ENCODE results near the gene EDA. TPM values are rescaled to one million over a fixed set of nuclear protein-coding genes. Genes with fewer than 3 reads are reported as not detected.

The EDA gene
- 0.50 and 0.53 TPM in 2 replicates for polyA plus RNA-seq (2013)

GRCh38 chrX:69615779-69616456, at the start of gene EDA:
Gene EDA (plus strand): TSS chrX:69616113.
- Histone ChIP-seq H3K4me1 (ENCODE audit: control insufficient read depth in 1 of 2, insufficient read depth in 2 of 2, low read length in 2 of 2) (peaks cover 0 to 5% of the 10 kb centered on the region in 2 experiments), H3K4me2 (ENCODE audit: low read length) (peak within 1 kb of the TSS; percentile 88), H3K23ac (ENCODE audit: low read length) (no peak within 1 kb of the TSS), H3K4ac (ENCODE audit: low read depth, low read length) (no peak within 1 kb of the TSS), H4K8ac (ENCODE audit: low read depth, low read length) (peak within 1 kb of the TSS; percentile 38), H2BK120ac (ENCODE audit: insufficient read depth, low read length, poor library complexity) (no peak within 1 kb of the TSS), H4K91ac (ENCODE audit: low read depth, low read length) (no peak within 1 kb of the TSS), H3K14ac (ENCODE audit: low read length) (peak within 1 kb of the TSS; percentile 4), H3K9ac (ENCODE audit: low read length) (no peak within 1 kb of the TSS), H2BK5ac (ENCODE audit: low read depth, low read length, poor library complexity) (no peak within 1 kb of the TSS), H2AFZ (ENCODE audit: insufficient read depth, low read length, poor library complexity) (peak within 1 kb of the TSS; percentile 63), H2AK5ac (ENCODE audit: low read length) (no peak within 1 kb of the TSS), H2BK12ac (ENCODE audit: low read length) (no peak within 1 kb of the TSS), H3K79me2 (ENCODE audit: control insufficient read depth, insufficient read depth, low read length, poor library complexity) (no peaks in the 10 kb centered on the region), H3K18ac (ENCODE audit: low read length) (no peak within 1 kb of the TSS), H3K79me1 (ENCODE audit: low read length) (peaks cover 2% of the 10 kb centered on the region), H3K36me3 (ENCODE audit: control insufficient read depth in 1 of 2, insufficient read depth in 2 of 2, low read length in 2 of 2) (no peaks in the 10 kb centered on the region), H3K27me3 (ENCODE audit: insufficient read depth, low read length) (no peaks in the 10 kb centered on the region), H3K4me3 (ENCODE audit: low read depth, low read length) (peak within 1 kb of the TSS; percentile 80), H3K27ac (ENCODE audit: low read depth, low read length) (no peak within 1 kb of the TSS), H4K12ac (ENCODE audit: low read depth, low read length) (no peak within 1 kb of the TSS), H3K9me3 (ENCODE audit: insufficient read depth, low read depth, low read length) (no peaks in the 10 kb centered on the region)
- no CpG with 5 or more reads among the region's 56 CpGs for WGBS (ENCODE audit: extremely low coverage, insufficient coverage, insufficient read length)
- peak; percentile 71 to 76 for DNase-seq

GRCh38 chrX:69568828-69569227, 47.1 kb upstream of the EDA start:
- H3K4me3 ChIP-seq (ENCODE audit: low read depth, low read length) = no peak overlapping the region
- H3K18ac ChIP-seq (ENCODE audit: low read length) = no peak overlapping the region
- H3K79me2 ChIP-seq (ENCODE audit: control insufficient read depth, insufficient read depth, low read length, poor library complexity) = no peaks in the 10 kb centered on the region
- no peak overlapping the region for H3K14ac ChIP-seq (ENCODE audit: low read length)
- no peak overlapping the region for H3K9ac ChIP-seq (ENCODE audit: low read length)
- H3K4me2 ChIP-seq (ENCODE audit: low read length) = no peak overlapping the region
- no peak overlapping the region for H2BK120ac ChIP-seq (ENCODE audit: insufficient read depth, low read length, poor library complexity)
- H3K23ac ChIP-seq (ENCODE audit: low read length) = no peak overlapping the region
- no CpG with 5 or more reads among the region's 3 CpGs for WGBS (ENCODE audit: extremely low coverage, insufficient coverage, insufficient read length)
- H4K91ac ChIP-seq (ENCODE audit: low read depth, low read length) = no peak overlapping the region
- H3K36me3 ChIP-seq (ENCODE audit: control insufficient read depth in 1 of 2, insufficient read depth in 2 of 2, low read length in 2 of 2) = no peaks in the 10 kb centered on the region
- no peak overlapping the region for H3K27ac ChIP-seq (ENCODE audit: low read depth, low read length)
- H4K12ac ChIP-seq (ENCODE audit: low read depth, low read length) = no peak overlapping the region
- no peak overlapping the region for H2BK12ac ChIP-seq (ENCODE audit: low read length)
- H4K8ac ChIP-seq (ENCODE audit: low read depth, low read length) = no peak overlapping the region
- H3K27me3 ChIP-seq (ENCODE audit: insufficient read depth, low read length) = no peaks in the 10 kb centered on the region
- no peaks in the 10 kb centered on the region for H3K9me3 ChIP-seq (ENCODE audit: insufficient read depth, low read depth, low read length)
- H2BK5ac ChIP-seq (ENCODE audit: low read depth, low read length, poor library complexity) = no peak overlapping the region
- H2AFZ ChIP-seq (ENCODE audit: insufficient read depth, low read length, poor library complexity) = no peak overlapping the region
- no peak overlapping the region for H2AK5ac ChIP-seq (ENCODE audit: low read length)
- no peak for DNase-seq
- no peaks in the 10 kb centered on the region for H3K79me1 ChIP-seq (ENCODE audit: low read length)
- peaks cover 0 to 3% of the 10 kb centered on the region in 2 experiments for H3K4me1 ChIP-seq (ENCODE audit: control insufficient read depth in 1 of 2, insufficient read depth in 2 of 2, low read length in 2 of 2)
- H3K4ac ChIP-seq (ENCODE audit: low read depth, low read length) = no peak overlapping the region

- Histone ChIP-seq H2AK5ac (ENCODE audit: low read length) (no peak overlapping the region), H3K18ac (ENCODE audit: low read length) (no peak overlapping the region), H4K8ac (ENCODE audit: low read depth, low read length) (no peak overlapping the region), H3K4me1 (ENCODE audit: control insufficient read depth in 1 of 2, insufficient read depth in 2 of 2, low read length in 2 of 2) (no peaks in the 10 kb centered on the region), H3K79me1 (ENCODE audit: low read length) (no peaks in the 10 kb centered on the region), H2BK120ac (ENCODE audit: insufficient read depth, low read length, poor library complexity) (no peak overlapping the region), H3K27me3 (ENCODE audit: insufficient read depth, low read length) (no peaks in the 10 kb centered on the region), H4K12ac (ENCODE audit: low read depth, low read length) (no peak overlapping the region), H4K91ac (ENCODE audit: low read depth, low read length) (no peak overlapping the region), H2BK12ac (ENCODE audit: low read length) (no peak overlapping the region), H3K36me3 (ENCODE audit: control insufficient read depth in 1 of 2, insufficient read depth in 2 of 2, low read length in 2 of 2) (no peaks in the 10 kb centered on the region), H3K14ac (ENCODE audit: low read length) (no peak overlapping the region), H2BK5ac (ENCODE audit: low read depth, low read length, poor library complexity) (no peak overlapping the region), H2AFZ (ENCODE audit: insufficient read depth, low read length, poor library complexity) (no peak overlapping the region), H3K23ac (ENCODE audit: low read length) (no peak overlapping the region), H3K27ac (ENCODE audit: low read depth, low read length) (no peak overlapping the region), H3K9me3 (ENCODE audit: insufficient read depth, low read depth, low read length) (no peaks in the 10 kb centered on the region), H3K4ac (ENCODE audit: low read depth, low read length) (no peak overlapping the region), H3K4me2 (ENCODE audit: low read length) (no peak overlapping the region), H3K9ac (ENCODE audit: low read length) (no peak overlapping the region), H3K79me2 (ENCODE audit: control insufficient read depth, insufficient read depth, low read length, poor library complexity) (no peaks in the 10 kb centered on the region), H3K4me3 (ENCODE audit: low read depth, low read length) (no peak overlapping the region)
- no peak for DNase-seq
- WGBS (ENCODE audit: extremely low coverage, insufficient coverage, insufficient read length) = no CpG with 5 or more reads among the region's 1 CpG
These were observed 18.5 kb upstream of the EDA start for GRCh38 chrX:69597399-69597798.

GRCh38 chrX:69600182-69600581, 15.7 kb upstream of the EDA start:
- Histone ChIP-seq H3K4ac (ENCODE audit: low read depth, low read length) (no peak overlapping the region), H3K4me1 (ENCODE audit: control insufficient read depth in 1 of 2, insufficient read depth in 2 of 2, low read length in 2 of 2) (peaks cover 0 to 3% of the 10 kb centered on the region in 2 experiments)
- no peak for DNase-seq

More at GRCh38 chrX:69600182-69600581, 15.7 kb upstream of the EDA start:
- no peak overlapping the region for H2AFZ ChIP-seq (ENCODE audit: insufficient read depth, low read length, poor library complexity)
- H3K4me3 ChIP-seq (ENCODE audit: low read depth, low read length) = no peak overlapping the region
- H3K79me2 ChIP-seq (ENCODE audit: control insufficient read depth, insufficient read depth, low read length, poor library complexity) = no peaks in the 10 kb centered on the region
- H3K27ac ChIP-seq (ENCODE audit: low read depth, low read length) = no peak overlapping the region
- no peak overlapping the region for H4K91ac ChIP-seq (ENCODE audit: low read depth, low read length)
- no peak overlapping the region for H2BK12ac ChIP-seq (ENCODE audit: low read length)
- H2AK5ac ChIP-seq (ENCODE audit: low read length) = no peak overlapping the region
- H3K18ac ChIP-seq (ENCODE audit: low read length) = no peak overlapping the region
- H4K12ac ChIP-seq (ENCODE audit: low read depth, low read length) = no peak overlapping the region
- H3K4me2 ChIP-seq (ENCODE audit: low read length) = no peak overlapping the region
- H2BK120ac ChIP-seq (ENCODE audit: insufficient read depth, low read length, poor library complexity) = no peak overlapping the region
- no peak overlapping the region for H3K23ac ChIP-seq (ENCODE audit: low read length)
- no peaks in the 10 kb centered on the region for H3K36me3 ChIP-seq (ENCODE audit: control insufficient read depth in 1 of 2, insufficient read depth in 2 of 2, low read length in 2 of 2)
- no peaks in the 10 kb centered on the region for H3K27me3 ChIP-seq (ENCODE audit: insufficient read depth, low read length)
- H3K14ac ChIP-seq (ENCODE audit: low read length) = no peak overlapping the region
- no peak overlapping the region for H3K9ac ChIP-seq (ENCODE audit: low read length)
- no peaks in the 10 kb centered on the region for H3K79me1 ChIP-seq (ENCODE audit: low read length)
- no peak overlapping the region for H2BK5ac ChIP-seq (ENCODE audit: low read depth, low read length, poor library complexity)
- no CpG with 5 or more reads among the region's 3 CpGs for WGBS (ENCODE audit: extremely low coverage, insufficient coverage, insufficient read length)
- no peak overlapping the region for H4K8ac ChIP-seq (ENCODE audit: low read depth, low read length)
- no peaks in the 10 kb centered on the region for H3K9me3 ChIP-seq (ENCODE audit: insufficient read depth, low read depth, low read length)
